HCT116 (cell line): ENCODE measurements around the gene LHFPL6. TPM values are rescaled to one million over a fixed set of nuclear protein-coding genes. Genes with fewer than 3 reads are reported as not detected.

ENCODE experiments used
- ATAC-seq: fragments of 200-7000 bp; cut with Tn5 transposase; 2 replicates; pipeline ENCODE4 v1.9.1; 2020; ENCODE audit warnings: mild to moderate bottlenecking, moderate library complexity
- BruUV-seq: library from RNA; stranded (reverse); fragments of 400-500 nt; replicated peaks from 2 replicates; lab custom pipeline; 2021; lab: Mats Ljungman, UMichigan
- CTCF ChIA-PET: fragments of 300-600 bp; sonication (Branson Sonifier 250); formaldehyde crosslinking; loops from one replicate; lab custom pipeline; 2021; ENCODE audit warnings: antibody characterized with exemption; lab: Charles Lee
- POLR2A ChIA-PET: fragments of 300-600, 350-600 bp; sonication (Branson Sonifier 250); formaldehyde crosslinking; loops from one replicate; lab custom pipeline; 2021; ENCODE audit warnings: antibody characterized with exemption; lab: Charles Lee
- RAD21 ChIA-PET, 2 experiments: fragments of 300-600 bp; sonication (Branson Sonifier 250); formaldehyde crosslinking; loops; one replicate each; lab custom pipeline; 2023; ENCODE audit warnings: low total read pairs in 2 of 2; ENCODE audit not compliant: uncharacterized antibody in 2 of 2, unreplicated experiment in 2 of 2, low non-redundant PET in 1 of 2; lab: Charles Lee
- DNase-seq: peaks from one replicate; pipeline ENCODE4 v3.0.0-alpha.2; 2010; ENCODE audit warnings: low read depth, low spot score
- H2AFZ ChIP-seq: fragments of 200-600 bp; shearing (Covaris generic), sonication (generic); 2 replicates; pipeline ENCODE4 v1.6.1; 2017; ENCODE audit warnings: low read depth, mixed run types, mixed read lengths, antibody characterized with exemption, low read length; ENCODE audit not compliant: poor library complexity, severe bottlenecking
- H3K27ac ChIP-seq: 2 replicates; pipeline ENCODE4 v1.5.1; 2012; ENCODE audit warnings: low read depth, low read length
- H3K27me3 ChIP-seq: fragments of 200-600 bp; sonication (generic); 2 replicates; pipeline ENCODE4 v1.6.1; 2016; ENCODE audit warnings: mixed run types, low read length, mixed read lengths; ENCODE audit not compliant: insufficient read depth
- H3K36me3 ChIP-seq, 2 experiments: fragments of 200-500 bp in 1 of 2; fragments of 200-600 bp in 1 of 2; sonication (Bioruptor generic) in 1 of 2; sonication (generic) in 1 of 2; 2 replicates each; pipeline versions ENCODE4 v1.5.1 to v1.6.1; 2014 to 2016; ENCODE audit warnings: low read length in 2 of 2, inconsistent platforms in 1 of 2, mixed read lengths in 1 of 2, mixed run types in 1 of 2; ENCODE audit not compliant: insufficient read depth in 2 of 2, control insufficient read depth in 1 of 2
- H3K4me1 ChIP-seq, 2 experiments: fragments of 200-600 bp in 1 of 2; sonication (generic) in 1 of 2; 2 replicates each; pipeline versions ENCODE4 v1.5.1 to v1.6.1; 2012 to 2017; ENCODE audit warnings: low read length in 2 of 2, inconsistent platforms in 1 of 2, mild to moderate bottlenecking in 1 of 2, mixed read lengths in 1 of 2, mixed run types in 1 of 2, moderate library complexity in 1 of 2; ENCODE audit not compliant: insufficient read depth in 2 of 2, control insufficient read depth in 1 of 2
- H3K4me2 ChIP-seq: fragments of 200-600 bp; sonication (generic); 2 replicates; pipeline ENCODE4 v1.6.1; 2017; ENCODE audit warnings: mixed run types, low read length, mixed read lengths
- H3K4me3 ChIP-seq, 2 experiments: fragments of 200-600 bp in 1 of 2; sonication (generic) in 1 of 2; replicated peaks in 1 of 2; 2 replicates each; pipeline ENCODE4 v1.5.1; 2011 to 2016; ENCODE audit warnings: low read length in 2 of 2, control low read depth in 1 of 2, low read depth in 1 of 2, mild to moderate bottlenecking in 1 of 2, mixed read lengths in 1 of 2, mixed run types in 1 of 2
- H3K79me2 ChIP-seq: fragments of 200-600 bp; sonication (generic); 2 replicates; pipeline ENCODE4 v1.6.1; 2017; ENCODE audit warnings: mild to moderate bottlenecking, mixed run types, low read length, moderate library complexity, mixed read lengths; ENCODE audit not compliant: insufficient read depth
- H3K9ac ChIP-seq: fragments of 200-600 bp; sonication (generic); 2 replicates; pipeline ENCODE4 v1.6.1; 2016; ENCODE audit warnings: low read length, mixed read lengths
- H3K9me2 ChIP-seq: fragments of 200-600 bp; sonication (generic), shearing (Covaris generic); 2 replicates; pipeline ENCODE4 v1.6.1; 2017; ENCODE audit warnings: mixed run types, mild to moderate bottlenecking, moderate library complexity; ENCODE audit not compliant: insufficient read depth
- H3K9me3 ChIP-seq, 2 experiments: fragments of 200-500 bp in 1 of 2; fragments of 200-600 bp in 1 of 2; sonication (Bioruptor generic) in 1 of 2; sonication (generic) in 1 of 2; 2 replicates each; pipeline ENCODE4 v1.6.1; 2014 to 2017; ENCODE audit warnings: low read length in 2 of 2, mixed read lengths in 2 of 2, inconsistent platforms in 1 of 2, low read depth in 1 of 2, mild to moderate bottlenecking in 1 of 2, mixed run types in 1 of 2, moderate library complexity in 1 of 2; ENCODE audit not compliant: control insufficient read depth in 1 of 2, insufficient read depth in 1 of 2
- H4K20me1 ChIP-seq: fragments of 200-600 bp; sonication (generic), shearing (Covaris generic); 2 replicates; pipeline ENCODE4 v1.6.1; 2017; ENCODE audit warnings: mixed run types, mild to moderate bottlenecking, moderate library complexity; ENCODE audit not compliant: insufficient read depth
- TCF7L2 ChIP-seq: IDR thresholded peaks from 2 replicates; pipeline ENCODE4 v1.7.0; 2011; ENCODE audit warnings: borderline replicate concordance, inconsistent platforms; ENCODE audit not compliant: insufficient read depth, insufficient read length; ENCODE audit errors: extremely low read depth
- YY1 ChIP-seq: IDR thresholded peaks from 2 replicates; pipeline ENCODE4 v1.6.1; 2011; ENCODE audit warnings: low read length, low read depth, moderate library complexity, mild to moderate bottlenecking; ENCODE audit not compliant: insufficient replicate concordance; ENCODE audit errors: extremely low read depth
- ZNF274 ChIP-seq: fragments of 200-500 bp; sonication (Bioruptor generic); IDR thresholded peaks from 2 replicates; pipeline ENCODE4 v1.6.1; 2014; ENCODE audit warnings: mild to moderate bottlenecking, low read depth, low read length, inconsistent platforms
- intact Hi-C: fragments of 100-400 bp; cut with micrococcal nuclease; formaldehyde crosslinking; loops from 2 replicates; pipeline ENCODE4 v1.10.0; 2022
- total RNA-seq: library from RNA; stranded (reverse); gene quantifications from one replicate; pipeline ENCODE4 v1.2.1, GENCODE V29; 2021; ENCODE audit not compliant: unreplicated experiment

LHFPL6 gene
- total RNA-seq, 1 experiment from 2014 or later: 0.22 TPM

DNA sequence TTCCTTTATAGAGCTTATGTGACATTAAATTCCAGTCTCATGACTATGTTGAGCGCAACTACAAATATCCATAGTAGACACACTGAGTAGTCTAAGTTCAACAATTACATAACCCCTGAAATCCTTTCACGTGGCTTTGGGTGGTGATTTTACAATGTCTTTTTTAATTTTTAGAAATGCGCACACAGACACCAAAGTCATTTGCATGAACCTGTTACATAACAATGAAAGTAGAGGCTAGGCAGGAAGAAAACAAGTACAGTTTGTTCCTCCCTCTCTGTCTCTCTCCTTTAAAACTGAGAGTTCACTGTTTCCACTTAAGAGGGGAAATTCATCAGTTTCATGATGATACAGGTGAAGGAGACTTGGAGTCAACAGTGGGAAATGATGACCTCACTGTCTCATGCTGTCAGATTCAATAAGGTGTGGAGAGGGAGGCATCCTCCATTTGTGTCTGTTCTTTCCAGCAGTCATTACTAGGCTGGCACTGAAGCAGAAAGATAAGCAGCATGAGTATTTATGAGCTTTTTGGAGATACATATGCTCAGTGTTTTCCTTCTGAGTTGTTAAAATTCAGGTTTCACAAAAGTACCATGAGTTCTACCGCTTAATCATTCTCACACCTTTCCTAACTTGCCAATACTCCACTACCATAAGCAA is 201.8 kb downstream of the LHFPL6 start:
- H3K9me2 ChIP-seq: no peaks in the 10 kb centered on the region
- no peak overlapping the region for H3K4me2 ChIP-seq
- H3K27me3 ChIP-seq: peaks cover 37% of the 10 kb centered on the region; the same call in 1 of the 2 replicates
- no peaks in the 10 kb centered on the region for H3K79me2 ChIP-seq
- ChIA-PET RAD21 (no interaction called here), POLR2A (no interaction called here), CTCF (no interaction called here)
- no peak overlapping the region for H3K4me3 ChIP-seq
- H4K20me1 ChIP-seq: no peaks in the 10 kb centered on the region
- no peak overlapping the region for H3K9ac ChIP-seq
- H3K27ac ChIP-seq: no peak overlapping the region
- no peak for ATAC-seq
- DNase-seq: no peak
- H3K36me3 ChIP-seq: no peaks in the 10 kb centered on the region
- H3K9me3 ChIP-seq: no peaks in the 10 kb centered on the region
- H2AFZ ChIP-seq: no peak overlapping the region
- intact Hi-C loops: no loop called here
- H3K4me1 ChIP-seq: no peaks in the 10 kb centered on the region
- no TSS peak for BruUV-seq
- no peak for TF ChIP-seq YY1
- TF ChIP-seq, all 23 proteins: peak for 0

DNA sequence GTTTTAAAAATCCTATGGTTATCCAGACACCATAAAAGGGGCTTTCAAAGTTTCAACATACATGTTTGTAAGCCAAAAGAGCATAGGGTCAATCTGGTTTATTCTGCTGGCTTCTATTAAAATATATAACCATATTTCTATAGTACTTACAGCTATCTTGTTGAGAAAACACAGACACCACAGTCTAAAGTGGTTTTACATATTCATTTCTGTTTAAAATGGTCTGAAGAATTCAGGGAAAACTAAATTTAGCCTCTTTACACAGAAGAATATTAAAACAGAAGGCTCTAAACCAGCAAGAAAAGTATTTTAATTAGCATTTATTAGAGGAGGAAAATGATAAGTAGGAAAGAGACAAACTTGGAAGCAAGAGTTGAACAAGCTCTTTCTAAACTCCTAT is 203.9 kb downstream of the LHFPL6 start:
- no peaks in the 10 kb centered on the region for H3K36me3 ChIP-seq
- H2AFZ ChIP-seq: no peak overlapping the region
- CTCF ChIA-PET: no interaction called here
- H3K9ac ChIP-seq: no peak overlapping the region
- H3K4me1 ChIP-seq: no peaks in the 10 kb centered on the region
- no peak for ATAC-seq
- RAD21 ChIA-PET: no interaction called here
- POLR2A ChIA-PET: no interaction called here
- H3K9me2 ChIP-seq: no peaks in the 10 kb centered on the region
- peaks cover 43% of the 10 kb centered on the region for H3K27me3 ChIP-seq
- intact Hi-C loops: no loop called here
- no peak overlapping the region for H3K4me2 ChIP-seq
- no peak overlapping the region for H3K4me3 ChIP-seq
- no peaks in the 10 kb centered on the region for H3K79me2 ChIP-seq
- H3K27ac ChIP-seq: no peak overlapping the region
- no peaks in the 10 kb centered on the region for H4K20me1 ChIP-seq
- BruUV-seq: no TSS peak
- no peak for DNase-seq
- TF ChIP-seq TCF7L2 (no peak), ZNF274 (no peak)
- no peaks in the 10 kb centered on the region for H3K9me3 ChIP-seq
